ENCODE data around the gene PHACTR1. TPM values are rescaled to one million over a fixed set of nuclear protein-coding genes. Genes with fewer than 3 reads are reported as not detected.

PHACTR1 gene
- total RNA-seq, 5 donors from 2014 or later (not counting 1 experiment from before 2014, with no cell fraction given) = 0.63 to 2.6 (median 1.1) TPM

DNA sequence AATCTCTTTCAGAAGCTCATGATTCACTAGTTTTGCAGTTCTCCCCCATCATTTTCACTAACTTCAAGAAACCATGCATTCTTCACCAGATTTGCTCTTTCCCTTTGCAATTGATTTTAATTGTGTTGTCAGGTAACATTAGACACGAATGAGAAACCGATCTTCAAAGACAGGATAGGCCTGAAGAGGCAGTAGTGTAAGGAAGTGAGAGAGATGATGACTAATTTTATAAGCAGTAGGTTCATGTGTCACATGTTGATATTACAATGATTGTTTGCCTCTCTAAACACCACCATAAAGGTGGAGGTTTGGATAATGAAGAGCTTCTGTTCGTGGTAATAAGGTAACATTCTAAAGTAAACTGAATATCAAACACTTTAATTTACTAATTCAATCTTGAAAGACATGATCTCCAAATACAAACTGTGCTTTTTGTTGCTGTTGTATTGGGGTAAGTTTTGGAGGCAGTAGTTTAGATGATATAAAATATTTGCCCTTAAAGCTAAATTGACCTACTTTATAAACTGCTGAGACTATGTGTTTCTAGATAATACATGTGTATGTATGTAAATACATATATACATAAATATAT lies 207.2 kb downstream of the PHACTR1 start:
- ATAC-seq (replicated peaks in 1 of 4) (no peak), DNase-seq (no peak)
- Mint-ChIP-seq H3K27me3 (peaks cover 13 to 27% of the 10 kb centered on the region in 2 donors), H3K27ac (no peak overlapping the region), H3K4me1 (no peaks in the 10 kb centered on the region), H3K9me3 (no peaks in the 10 kb centered on the region), H3K4me3 (no peak overlapping the region), H3K36me3 (no peaks in the 10 kb centered on the region)
- H3K4me1 ChIP-seq (ENCODE audit: control insufficient read depth in 1 of 2, extremely low read depth in 1 of 2, insufficient read depth in 2 of 2, low read length in 2 of 2) = no peaks in the 10 kb centered on the region
- H3K4me3 ChIP-seq (ENCODE audit: control insufficient read depth in 1 of 2, extremely low read depth in 1 of 2, low read length in 1 of 2) = no peak overlapping the region
- CTCF ChIA-PET = no interaction called here
- no peak overlapping the region for H3K27ac ChIP-seq (ENCODE audit: low read length)
- H3K36me3 ChIP-seq (ENCODE audit: control insufficient read depth in 2 of 2, extremely low read depth in 1 of 2, insufficient read depth in 1 of 2, low read length in 1 of 2) = no peaks in the 10 kb centered on the region
- H3K9me3 ChIP-seq = no peaks in the 10 kb centered on the region
- H3K27me3 ChIP-seq (replicated peaks in 1 of 2; ENCODE audit: control insufficient read depth in 2 of 2, extremely low read depth in 1 of 2, insufficient read depth in 2 of 2, low read length in 1 of 2) = peaks cover 0 to 7% of the 10 kb centered on the region in 2 experiments
- POLR2A ChIA-PET = no interaction called here
- WGBS (ENCODE audit: insufficient coverage) = no CpG with 5 or more reads among the region's 3 CpGs

DNA sequence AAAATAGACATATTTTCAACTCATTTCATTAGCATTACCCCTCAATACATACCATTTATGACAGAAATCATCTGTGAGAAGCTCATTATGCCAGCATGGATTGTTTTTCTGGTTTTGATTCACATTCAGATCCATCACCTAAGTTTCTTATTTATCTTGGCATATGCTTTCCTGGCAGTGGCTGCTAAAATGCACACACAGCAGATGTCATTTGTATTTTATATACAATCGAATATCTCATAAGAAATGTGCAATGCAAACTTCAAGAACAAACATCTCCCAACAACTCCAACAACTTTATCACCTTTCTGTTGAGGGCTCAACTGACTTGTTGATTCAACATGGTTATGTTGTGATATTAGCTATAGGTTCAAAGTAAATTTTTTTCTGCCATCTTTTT lies 208.3 kb downstream of the PHACTR1 start:
- no CpG with 5 or more reads among the region's 1 CpG for WGBS (ENCODE audit: insufficient coverage)
- ATAC-seq (replicated peaks in 1 of 4) (no peak), DNase-seq (no peak)
- no peak overlapping the region for H3K27ac Mint-ChIP-seq
- no peaks in the 10 kb centered on the region for H3K4me1 ChIP-seq (ENCODE audit: control insufficient read depth in 1 of 2, extremely low read depth in 1 of 2, insufficient read depth in 2 of 2, low read length in 2 of 2)
- H3K36me3 Mint-ChIP-seq = no peaks in the 10 kb centered on the region
- H3K27ac ChIP-seq (ENCODE audit: low read length) = no peak overlapping the region
- H3K36me3 ChIP-seq (ENCODE audit: control insufficient read depth in 2 of 2, extremely low read depth in 1 of 2, insufficient read depth in 1 of 2, low read length in 1 of 2) = no peaks in the 10 kb centered on the region
- peaks cover 0 to 10% of the 10 kb centered on the region in 2 experiments for H3K27me3 ChIP-seq (replicated peaks in 1 of 2; ENCODE audit: control insufficient read depth in 2 of 2, extremely low read depth in 1 of 2, insufficient read depth in 2 of 2, low read length in 1 of 2)
- POLR2A ChIA-PET = no interaction called here
- no peaks in the 10 kb centered on the region for H3K9me3 Mint-ChIP-seq
- H3K27me3 Mint-ChIP-seq = peaks cover 16 to 30% of the 10 kb centered on the region in 2 donors
- no peak overlapping the region for H3K4me3 ChIP-seq (ENCODE audit: control insufficient read depth in 1 of 2, extremely low read depth in 1 of 2, low read length in 1 of 2)
- H3K9me3 ChIP-seq = no peaks in the 10 kb centered on the region
- no peak overlapping the region for H3K4me3 Mint-ChIP-seq
- CTCF ChIA-PET = no interaction called here
- no peaks in the 10 kb centered on the region for H3K4me1 Mint-ChIP-seq

DNA sequence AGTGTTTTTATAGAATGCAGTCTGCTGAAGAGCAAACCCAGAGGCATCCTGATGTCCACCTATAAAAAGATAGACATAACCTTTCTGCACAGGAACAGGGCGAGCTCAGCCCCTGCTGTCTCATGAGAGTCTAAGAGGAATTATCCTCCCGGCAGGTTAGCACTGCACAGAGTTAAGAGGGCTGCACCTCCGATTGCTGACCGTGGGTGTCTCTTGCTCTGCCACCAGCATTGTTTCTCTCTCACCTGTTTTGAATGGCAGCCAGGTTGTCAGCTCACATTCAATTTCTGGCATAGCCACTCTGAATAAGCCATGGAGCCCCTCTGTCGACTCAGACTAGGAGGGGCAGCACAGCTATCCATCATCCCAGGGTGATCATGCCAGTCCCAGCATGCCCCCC lies 211.2 kb downstream of the PHACTR1 start:
- no peak overlapping the region for H3K27ac Mint-ChIP-seq
- H3K27me3 ChIP-seq (replicated peaks in 1 of 2; ENCODE audit: control insufficient read depth in 2 of 2, extremely low read depth in 1 of 2, insufficient read depth in 2 of 2, low read length in 1 of 2) = peaks cover 0 to 15% of the 10 kb centered on the region in 2 experiments
- no peaks in the 10 kb centered on the region for H3K9me3 ChIP-seq
- 72% methylated on average over 5 of the region's 5 CpGs for WGBS (ENCODE audit: insufficient coverage)
- H3K4me1 ChIP-seq (ENCODE audit: control insufficient read depth in 1 of 2, extremely low read depth in 1 of 2, insufficient read depth in 2 of 2, low read length in 2 of 2) = no peaks in the 10 kb centered on the region
- H3K4me3 Mint-ChIP-seq = no peak overlapping the region
- no peak overlapping the region for H3K4me3 ChIP-seq (ENCODE audit: control insufficient read depth in 1 of 2, extremely low read depth in 1 of 2, low read length in 1 of 2)
- ATAC-seq (replicated peaks in 1 of 4) (no peak), DNase-seq (no peak)
- no peaks in the 10 kb centered on the region for H3K4me1 Mint-ChIP-seq
- no peaks in the 10 kb centered on the region for H3K36me3 ChIP-seq (ENCODE audit: control insufficient read depth in 2 of 2, extremely low read depth in 1 of 2, insufficient read depth in 1 of 2, low read length in 1 of 2)
- ChIA-PET POLR2A (no interaction called here), CTCF (no interaction called here)
- no peaks in the 10 kb centered on the region for H3K9me3 Mint-ChIP-seq
- no peak overlapping the region for H3K27ac ChIP-seq (ENCODE audit: low read length)
- no peaks in the 10 kb centered on the region for H3K36me3 Mint-ChIP-seq
- peaks cover 19 to 24% of the 10 kb centered on the region in 2 donors for H3K27me3 Mint-ChIP-seq

DNA sequence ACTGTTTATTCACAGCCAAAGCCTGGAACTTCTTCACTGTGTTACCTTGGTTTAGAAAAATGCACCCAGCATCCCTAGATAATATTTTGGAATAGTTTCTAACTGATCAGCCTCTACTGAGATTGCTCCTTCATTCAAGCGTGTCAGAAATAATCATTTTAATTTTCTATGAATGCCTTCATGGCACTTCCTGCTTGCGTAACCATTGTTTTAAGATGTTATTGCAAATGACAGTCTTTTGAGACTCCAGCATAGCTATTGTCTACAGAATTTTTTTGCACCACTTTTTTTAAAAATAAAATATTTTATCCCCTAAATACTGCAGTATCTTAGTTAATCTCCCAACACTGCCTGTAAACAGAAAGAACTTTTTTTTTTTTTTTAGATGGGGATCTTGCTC lies 213.1 kb downstream of the PHACTR1 start:
- no peak for ATAC-seq (replicated peaks in 1 of 4)
- WGBS (ENCODE audit: insufficient coverage) = no CpG with 5 or more reads among the region's 2 CpGs

DNA sequence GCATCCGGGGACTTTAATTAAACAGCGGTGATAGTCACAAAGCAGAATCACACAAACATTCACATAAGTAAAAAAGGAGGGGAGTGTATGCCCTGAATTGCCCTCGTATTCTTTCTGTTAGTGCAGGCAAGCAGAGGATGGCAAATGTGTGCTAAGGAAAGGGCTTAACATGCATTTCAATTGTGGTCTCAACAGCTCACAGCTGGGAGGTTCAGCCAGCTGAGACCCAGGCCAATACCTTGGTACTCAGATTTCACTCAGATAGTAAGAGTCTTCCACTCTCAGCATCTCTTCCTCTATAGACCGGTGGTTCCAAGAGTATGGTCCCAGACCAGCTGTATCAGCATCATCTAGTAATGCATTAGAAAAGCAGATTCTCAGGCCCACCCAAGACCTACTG lies 215.1 kb downstream of the PHACTR1 start:
- peaks cover 13 to 14% of the 10 kb centered on the region in 2 donors for H3K27me3 Mint-ChIP-seq
- no peak for DNase-seq
- no peak overlapping the region for H3K27ac ChIP-seq (ENCODE audit: low read length)
- H3K4me1 ChIP-seq (ENCODE audit: control insufficient read depth in 1 of 2, extremely low read depth in 1 of 2, insufficient read depth in 2 of 2, low read length in 2 of 2) = no peaks in the 10 kb centered on the region
- no peaks in the 10 kb centered on the region for H3K4me1 Mint-ChIP-seq
- no peak overlapping the region for H3K4me3 Mint-ChIP-seq
- no peaks in the 10 kb centered on the region for H3K9me3 Mint-ChIP-seq
- no CpG with 5 or more reads among the region's 4 CpGs for WGBS (ENCODE audit: insufficient coverage)
- H3K27me3 ChIP-seq (replicated peaks in 1 of 2; ENCODE audit: control insufficient read depth in 2 of 2, extremely low read depth in 1 of 2, insufficient read depth in 2 of 2, low read length in 1 of 2) = peaks cover 0 to 15% of the 10 kb centered on the region in 2 experiments
- no peak overlapping the region for H3K27ac Mint-ChIP-seq
- H3K9me3 ChIP-seq = no peaks in the 10 kb centered on the region
- H3K36me3 Mint-ChIP-seq = no peaks in the 10 kb centered on the region
- ChIA-PET CTCF (no interaction called here), POLR2A (interaction anchor here in 1 of 2 donors (0.8 kb wide), 1 partner anchor 25 kb away, joined by 3 read pairs; no protein-coding TSS in a partner anchor)
- ATAC-seq (replicated peaks in 1 of 4) = no peak
- no peaks in the 10 kb centered on the region for H3K36me3 ChIP-seq (ENCODE audit: control insufficient read depth in 2 of 2, extremely low read depth in 1 of 2, insufficient read depth in 1 of 2, low read length in 1 of 2)
- no peak overlapping the region for H3K4me3 ChIP-seq (ENCODE audit: control insufficient read depth in 1 of 2, extremely low read depth in 1 of 2, low read length in 1 of 2)

More for the DNA sequence above, 213.1 kb downstream of the PHACTR1 start:
- Histone ChIP-seq H3K36me3 (ENCODE audit: control insufficient read depth in 2 of 2, extremely low read depth in 1 of 2, insufficient read depth in 1 of 2, low read length in 1 of 2) (no peaks in the 10 kb centered on the region), H3K4me3 (ENCODE audit: control insufficient read depth in 1 of 2, extremely low read depth in 1 of 2, low read length in 1 of 2) (no peak overlapping the region), H3K4me1 (ENCODE audit: control insufficient read depth in 1 of 2, extremely low read depth in 1 of 2, insufficient read depth in 2 of 2, low read length in 2 of 2) (no peaks in the 10 kb centered on the region), H3K27me3 (replicated peaks in 1 of 2; ENCODE audit: control insufficient read depth in 2 of 2, extremely low read depth in 1 of 2, insufficient read depth in 2 of 2, low read length in 1 of 2) (peaks cover 0 to 15% of the 10 kb centered on the region in 2 experiments), H3K27ac (ENCODE audit: low read length) (no peak overlapping the region), H3K9me3 (no peaks in the 10 kb centered on the region)
- CTCF ChIA-PET = no interaction called here
- no peak overlapping the region for H3K4me3 Mint-ChIP-seq
- POLR2A ChIA-PET = no interaction called here
- H3K4me1 Mint-ChIP-seq = no peaks in the 10 kb centered on the region
- no peak overlapping the region for H3K27ac Mint-ChIP-seq
- peaks cover 21 to 22% of the 10 kb centered on the region in 2 donors for H3K27me3 Mint-ChIP-seq
- no peaks in the 10 kb centered on the region for H3K36me3 Mint-ChIP-seq
- H3K9me3 Mint-ChIP-seq = no peaks in the 10 kb centered on the region
- no peak for DNase-seq

DNA sequence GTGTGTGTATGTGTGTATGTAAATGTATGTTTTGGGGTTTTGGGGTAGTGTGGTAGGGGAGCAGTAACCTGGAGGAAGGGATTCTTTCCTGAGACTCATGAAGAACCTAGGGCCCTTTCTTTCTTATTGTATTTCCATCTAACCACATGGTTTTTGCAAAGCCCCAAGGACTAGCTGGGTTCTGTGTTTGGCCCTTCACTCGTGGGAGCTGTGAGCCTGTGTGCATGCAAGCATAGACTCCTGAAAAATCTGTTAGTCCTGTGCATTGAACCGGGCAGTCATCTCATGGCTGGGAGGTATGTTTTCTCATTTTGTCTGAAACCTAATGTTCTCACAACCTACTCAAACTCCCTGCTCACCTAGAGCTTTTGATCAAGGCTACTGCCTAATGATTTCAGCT lies 219.1 kb downstream of the PHACTR1 start:
- ATAC-seq (replicated peaks in 1 of 4) = no peak
- H3K27me3 ChIP-seq (replicated peaks in 1 of 2; ENCODE audit: control insufficient read depth in 2 of 2, extremely low read depth in 1 of 2, insufficient read depth in 2 of 2, low read length in 1 of 2) = no peaks in the 10 kb centered on the region
- no peaks in the 10 kb centered on the region for H3K9me3 ChIP-seq
- Mint-ChIP-seq H3K4me1 (no peaks in the 10 kb centered on the region), H3K4me3 (no peak overlapping the region), H3K27ac (no peak overlapping the region), H3K36me3 (no peaks in the 10 kb centered on the region), H3K27me3 (peaks cover 4 to 5% of the 10 kb centered on the region in 2 donors), H3K9me3 (no peaks in the 10 kb centered on the region)
- no CpG with 5 or more reads among the region's 2 CpGs for WGBS (ENCODE audit: insufficient coverage)
- ChIA-PET POLR2A (no interaction called here), CTCF (no interaction called here)
- no peaks in the 10 kb centered on the region for H3K4me1 ChIP-seq (ENCODE audit: control insufficient read depth in 1 of 2, extremely low read depth in 1 of 2, insufficient read depth in 2 of 2, low read length in 2 of 2)
- H3K4me3 ChIP-seq (ENCODE audit: control insufficient read depth in 1 of 2, extremely low read depth in 1 of 2, low read length in 1 of 2) = no peak overlapping the region
- no peak overlapping the region for H3K27ac ChIP-seq (ENCODE audit: low read length)
- no peaks in the 10 kb centered on the region for H3K36me3 ChIP-seq (ENCODE audit: control insufficient read depth in 2 of 2, extremely low read depth in 1 of 2, insufficient read depth in 1 of 2, low read length in 1 of 2)
- no peak for DNase-seq

DNA sequence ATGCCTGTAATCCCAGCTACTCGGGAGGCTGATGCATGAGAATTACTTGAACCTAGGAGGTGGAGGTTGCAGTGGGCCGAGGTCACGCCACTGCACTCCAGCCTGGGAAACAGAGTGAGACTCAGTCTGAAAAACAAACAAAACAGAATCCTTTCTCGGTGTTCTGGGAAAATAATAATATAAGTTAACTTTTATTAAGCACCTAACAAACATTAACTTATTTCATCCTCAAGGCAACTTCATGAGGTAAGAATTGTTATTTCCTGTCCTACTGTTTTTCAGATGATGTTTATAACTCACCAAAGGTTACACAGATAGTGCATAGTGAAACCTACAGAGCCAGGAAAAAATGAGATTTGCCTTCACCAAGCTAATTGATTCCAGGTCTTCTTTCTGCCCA lies 221.4 kb downstream of the PHACTR1 start:
- peaks cover 0 to 2% of the 10 kb centered on the region in 2 experiments for H3K4me1 ChIP-seq (ENCODE audit: control insufficient read depth in 1 of 2, extremely low read depth in 1 of 2, insufficient read depth in 2 of 2, low read length in 2 of 2)
- Mint-ChIP-seq H3K27me3 (peaks cover 4 to 5% of the 10 kb centered on the region in 2 donors), H3K9me3 (no peaks in the 10 kb centered on the region), H3K27ac (no peak overlapping the region), H3K4me3 (no peak overlapping the region), H3K4me1 (peaks cover 2 to 8% (median 2%) of the 10 kb centered on the region in 3 donors), H3K36me3 (no peaks in the 10 kb centered on the region)
- no peak overlapping the region for H3K4me3 ChIP-seq (ENCODE audit: control insufficient read depth in 1 of 2, extremely low read depth in 1 of 2, low read length in 1 of 2)
- ChIA-PET CTCF (no interaction called here), POLR2A (no interaction called here)
- H3K9me3 ChIP-seq = no peaks in the 10 kb centered on the region
- no peak overlapping the region for H3K27ac ChIP-seq (ENCODE audit: low read length)
- no peaks in the 10 kb centered on the region for H3K36me3 ChIP-seq (ENCODE audit: control insufficient read depth in 2 of 2, extremely low read depth in 1 of 2, insufficient read depth in 1 of 2, low read length in 1 of 2)
- DNase-seq (no peak), ATAC-seq (replicated peaks in 1 of 4) (no peak)
- no peaks in the 10 kb centered on the region for H3K27me3 ChIP-seq (replicated peaks in 1 of 2; ENCODE audit: control insufficient read depth in 2 of 2, extremely low read depth in 1 of 2, insufficient read depth in 2 of 2, low read length in 1 of 2)
- no CpG with 5 or more reads among the region's 4 CpGs for WGBS (ENCODE audit: insufficient coverage)
